Mesodermal cell (in vitro differentiated cells): ENCODE data around the gene KIF3B.
"Not testable (repeated sequence)": the region's sequence is repeated elsewhere in the genome, so short reads cannot be mapped to it uniquely, and the experiment has no call there.

Experiments used
- H3K27ac ChIP-seq: 2 replicates; pipeline ENCODE4 v1.7.0; 2013; ENCODE audit warnings: mild to moderate bottlenecking, low read depth, low read length, moderate library complexity; ENCODE audit not compliant: severe bottlenecking
- H3K36me3 ChIP-seq: 2 replicates; pipeline ENCODE4 v1.7.1; 2013; ENCODE audit warnings: mild to moderate bottlenecking, low read length, moderate library complexity; ENCODE audit not compliant: control insufficient read depth, insufficient read depth
- H3K4me1 ChIP-seq: one replicate; pipeline ENCODE4 v1.7.1; 2013; ENCODE audit warnings: mild to moderate bottlenecking, low read length; ENCODE audit not compliant: insufficient read depth, control insufficient read depth, poor library complexity, severe bottlenecking
- H3K4me3 ChIP-seq: 2 replicates; pipeline ENCODE4 v1.7.0; 2013; ENCODE audit warnings: low read length, control low read depth, mild to moderate bottlenecking; ENCODE audit not compliant: insufficient read depth, poor library complexity, severe bottlenecking; ENCODE audit errors: extremely low read depth
- H3K9me3 ChIP-seq: 2 replicates; pipeline ENCODE4 v1.7.1; 2013; ENCODE audit warnings: mild to moderate bottlenecking, low read length, moderate library complexity; ENCODE audit not compliant: control insufficient read depth
- WGBS, 2 experiments: methylation state at CpG; one replicate each; pipeline ENCODE4 v1.1.5; 2013; ENCODE audit warnings: missing lambda C conversion rate in 2 of 2; ENCODE audit not compliant: insufficient coverage in 2 of 2; 5-methylcytosine and 5-hydroxymethylcytosine counted together

KIF3B gene

DNA sequence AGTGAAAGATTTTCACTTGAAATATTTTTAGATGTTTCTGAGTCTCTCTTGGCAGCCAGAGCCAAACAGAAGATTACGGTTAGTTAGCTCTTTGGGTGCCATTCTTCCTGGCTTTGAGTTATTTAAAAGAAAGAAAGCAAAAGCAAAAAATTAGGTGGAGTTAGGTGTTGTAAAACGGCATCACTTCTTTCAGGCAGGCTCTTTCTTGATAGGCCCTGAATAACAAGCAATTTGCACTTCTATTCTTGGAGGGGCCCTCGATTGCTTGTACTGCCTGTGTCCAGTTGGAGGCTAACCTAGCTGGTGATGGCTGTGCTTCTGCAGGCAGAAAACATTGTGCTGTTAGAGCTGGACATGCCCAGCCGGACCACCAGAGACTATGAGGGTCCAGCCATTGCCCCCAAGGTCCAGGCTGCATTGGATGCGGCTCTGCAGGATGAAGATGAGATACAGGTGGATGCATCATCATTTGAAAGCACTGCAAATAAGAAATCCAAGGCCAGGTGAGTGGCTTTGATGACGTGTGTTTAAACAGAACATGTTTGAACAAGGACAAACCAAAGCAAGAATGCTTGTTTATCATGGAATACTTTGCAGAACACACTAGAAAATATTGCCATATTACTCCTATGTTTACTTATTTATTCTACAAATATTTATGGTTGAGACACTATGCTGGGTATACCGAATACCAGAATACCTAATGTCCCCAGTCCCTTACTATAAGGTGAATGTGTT is 52.5 kb downstream of the KIF3B start:
- Histone ChIP-seq H3K9me3 (no peaks in the 10 kb centered on the region), H3K4me1 (peaks cover 18% of the 10 kb centered on the region), H3K4me3 (no peak overlapping the region), H3K27ac (no peak overlapping the region), H3K36me3 (peaks cover 46% of the 10 kb centered on the region)
- WGBS, 2 experiments: 95 to 96% methylated on average over 2 to 5 of the region's 7 CpGs

DNA sequence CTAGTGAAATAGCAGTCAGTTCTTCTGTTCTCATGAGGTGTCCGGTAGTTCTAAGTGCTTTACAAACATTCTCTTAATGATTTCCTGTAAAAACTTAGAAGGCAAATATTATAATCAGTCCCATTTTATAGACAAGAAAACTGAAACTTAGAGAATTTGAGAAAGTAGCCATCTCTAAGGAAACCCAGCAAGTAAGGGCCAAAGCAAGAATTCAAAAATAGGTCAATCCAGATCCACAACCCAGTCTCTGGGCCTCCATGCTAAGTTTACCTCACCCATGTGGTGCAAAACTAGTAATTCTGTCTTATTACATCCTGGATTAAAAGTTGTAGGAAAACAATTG is 53.1 kb downstream of the KIF3B start:
- H3K4me3 ChIP-seq: no peak overlapping the region
- peaks cover 46% of the 10 kb centered on the region for H3K36me3 ChIP-seq
- H3K4me1 ChIP-seq: peaks cover 18% of the 10 kb centered on the region
- H3K9me3 ChIP-seq: no peaks in the 10 kb centered on the region
- H3K27ac ChIP-seq: no peak overlapping the region
- no CpG with 5 or more reads among the region's 1 CpG for WGBS, 2 experiments

DNA sequence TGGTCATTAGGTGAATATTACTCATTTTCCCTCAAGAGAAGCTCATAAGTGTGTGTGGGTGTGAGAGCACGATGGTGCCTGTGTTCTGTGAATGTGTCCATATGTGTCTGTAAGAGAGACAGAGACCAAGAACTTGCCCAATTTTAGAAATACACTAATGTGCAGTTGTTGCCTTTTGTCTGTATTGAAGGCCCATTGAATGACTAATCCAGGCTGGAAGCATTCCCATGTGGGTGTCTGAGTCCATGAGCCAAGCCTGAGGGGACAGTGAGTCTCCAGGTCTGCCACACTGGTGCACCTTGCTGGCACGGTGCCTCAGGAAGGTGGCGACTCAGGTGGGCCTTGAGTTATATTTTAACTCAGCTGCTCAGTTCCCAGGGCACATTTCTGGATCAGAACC is 55.2 kb downstream of the KIF3B start:
- Histone ChIP-seq H3K9me3 (no peaks in the 10 kb centered on the region), H3K27ac (no peak overlapping the region), H3K36me3 (peaks cover 46% of the 10 kb centered on the region), H3K4me3 (no peak overlapping the region), H3K4me1 (peaks cover under 1% of the 10 kb centered on the region)
- WGBS, 2 experiments: 89 to 95% methylated on average over 2 of the region's 3 CpGs

DNA sequence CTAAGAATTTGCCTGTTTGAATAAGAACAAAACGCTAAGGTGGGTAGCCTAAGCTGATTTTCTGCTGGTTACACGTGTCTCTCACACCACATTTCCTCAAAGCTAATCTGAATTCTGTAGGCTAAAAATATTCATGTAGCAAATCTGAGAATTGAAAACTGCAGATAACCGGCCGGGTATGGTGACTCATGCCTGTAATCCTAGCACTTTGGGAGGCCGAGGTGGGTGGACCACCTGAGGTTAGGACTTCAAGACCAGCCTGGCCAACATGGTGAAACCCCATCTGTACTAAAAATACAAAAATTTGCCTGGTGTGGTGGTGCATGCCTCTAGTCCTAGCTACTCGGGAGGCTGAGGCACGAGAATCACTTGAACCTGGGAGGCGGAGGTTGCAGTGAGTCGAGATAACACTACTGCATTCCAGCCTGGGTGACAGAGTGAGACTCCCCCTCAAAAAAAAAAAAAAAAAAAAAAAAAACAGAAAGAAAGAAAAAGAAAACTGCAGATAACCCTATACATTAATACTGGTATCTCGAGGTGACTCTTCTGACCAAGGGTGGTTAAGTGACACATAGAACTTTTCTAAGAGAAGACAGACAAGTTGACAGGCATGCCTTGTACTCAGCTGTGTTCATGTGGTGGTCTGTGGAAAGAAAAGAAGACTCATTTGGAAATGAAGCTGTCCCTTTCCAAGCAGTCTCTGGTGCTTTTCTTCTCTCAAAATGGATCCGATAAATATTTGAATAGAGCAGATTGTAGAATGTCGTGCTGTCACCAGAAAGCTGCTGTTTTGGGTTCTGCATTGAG is 55.9 kb downstream of the KIF3B start:
- H3K9me3 ChIP-seq: no peaks in the 10 kb centered on the region
- no peaks in the 10 kb centered on the region for H3K4me1 ChIP-seq
- no peak overlapping the region for H3K4me3 ChIP-seq
- H3K36me3 ChIP-seq: peaks cover 44% of the 10 kb centered on the region
- 91 to 95% methylated on average over 6 to 7 of the region's 12 CpGs for WGBS, 2 experiments
- H3K27ac ChIP-seq: no peak overlapping the region

DNA sequence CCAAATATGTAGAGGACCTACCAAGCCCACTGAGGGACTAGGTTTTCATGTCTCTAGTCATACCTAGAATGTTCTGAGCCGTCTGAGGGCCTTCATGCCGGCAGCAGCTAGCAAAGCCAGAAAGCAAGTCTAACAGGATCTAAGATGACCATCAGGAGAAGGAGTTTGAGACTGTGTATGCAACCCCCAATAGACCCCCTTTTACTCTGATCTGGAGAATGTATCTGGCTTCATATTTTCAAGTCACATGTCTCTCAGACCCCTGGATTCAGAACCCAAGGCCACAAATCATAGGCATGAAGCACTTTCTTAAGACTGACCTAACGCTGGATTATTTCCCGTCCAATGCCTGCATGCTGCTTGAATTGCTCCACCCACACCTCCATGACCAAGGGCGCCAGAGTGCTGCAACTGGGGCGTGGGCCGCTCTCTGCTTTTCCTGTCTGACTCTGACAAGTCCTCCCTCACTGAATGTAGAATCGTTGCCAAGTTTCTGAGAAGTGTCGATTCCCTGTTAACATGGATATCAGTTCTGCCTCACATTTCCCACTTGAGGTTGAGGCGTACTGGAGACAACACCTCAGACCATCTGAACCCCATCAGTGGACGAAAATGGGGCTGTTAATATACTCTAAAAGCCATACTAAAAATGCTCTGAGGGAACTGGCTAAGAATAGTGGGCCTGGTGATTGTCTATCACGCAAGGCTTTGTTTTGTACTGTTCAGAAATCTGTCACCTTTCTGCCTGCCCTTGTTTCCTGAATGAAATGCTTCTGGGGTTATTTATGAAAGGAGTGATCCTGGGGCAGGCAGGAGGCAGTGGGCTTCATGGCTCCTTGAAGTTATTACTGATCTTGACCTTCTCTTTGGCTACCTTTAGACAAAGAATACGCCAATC is 56.8 kb downstream of the KIF3B start:
- no peak overlapping the region for H3K27ac ChIP-seq
- H3K36me3 ChIP-seq: peaks cover 43% of the 10 kb centered on the region
- H3K4me3 ChIP-seq: no peak overlapping the region
- H3K9me3 ChIP-seq: no peaks in the 10 kb centered on the region
- H3K4me1 ChIP-seq: no peaks in the 10 kb centered on the region
- 87 to 98% methylated on average over 10 of the region's 13 CpGs for WGBS, 2 experiments

DNA sequence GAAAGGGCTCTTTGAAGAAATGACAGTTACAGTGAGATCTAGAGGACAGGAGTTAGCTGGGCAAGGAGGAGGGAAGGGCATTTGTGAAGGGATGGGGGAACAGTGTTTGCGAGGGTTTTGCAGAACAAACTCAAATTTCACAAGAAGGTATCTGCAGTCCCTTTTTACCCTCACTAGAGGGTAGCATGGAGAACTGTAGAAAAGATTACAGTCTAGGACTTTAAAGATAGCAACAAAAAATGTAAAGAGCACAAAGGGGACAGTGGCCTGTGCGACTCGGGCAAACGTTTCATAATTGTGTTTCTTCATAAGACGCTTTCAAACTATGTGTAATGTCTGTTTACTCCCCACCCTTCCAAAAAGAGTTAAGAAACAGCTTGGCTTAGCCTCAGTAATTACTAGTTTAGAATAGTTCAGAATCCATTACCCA is 59.5 kb downstream of the KIF3B start:
- no peak overlapping the region for H3K27ac ChIP-seq

DNA sequence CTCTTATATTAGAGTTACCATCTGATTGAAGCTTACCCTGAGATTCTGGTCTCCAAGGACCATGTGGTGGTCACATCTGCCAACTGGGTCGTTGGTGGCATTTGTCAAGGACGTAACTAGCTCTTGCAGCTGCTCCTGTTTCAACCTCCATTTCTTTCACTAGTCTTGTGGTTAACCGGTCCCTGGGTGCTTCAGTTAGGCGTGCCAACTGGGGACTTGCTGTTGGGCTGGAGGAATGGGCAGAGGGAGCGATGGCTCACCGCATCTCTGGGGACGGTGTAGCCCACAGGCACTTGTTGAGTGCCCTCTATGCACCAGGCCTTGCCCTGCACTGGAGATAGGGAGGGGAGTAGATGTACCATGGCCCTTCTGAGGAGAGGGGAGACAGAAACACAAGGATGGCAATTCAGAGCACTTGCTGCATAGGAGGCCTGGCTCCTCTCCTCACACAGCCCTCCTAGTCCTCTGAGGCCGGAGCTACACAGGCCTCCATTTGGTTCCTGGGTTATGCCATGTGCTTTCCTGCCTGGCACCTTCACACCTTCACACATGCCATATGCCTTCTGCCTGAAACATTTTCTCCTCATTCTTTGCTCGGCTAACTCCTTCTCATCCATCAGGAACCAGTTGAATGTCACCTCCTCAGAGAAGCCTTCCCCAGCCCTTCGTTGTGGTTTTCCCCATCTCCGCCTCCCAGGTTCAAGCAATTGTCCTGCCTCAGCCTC is 60.6 kb downstream of the KIF3B start:
- Histone ChIP-seq H3K4me3 (no peak overlapping the region), H3K27ac (no peak overlapping the region), H3K9me3 (no peaks in the 10 kb centered on the region), H3K36me3 (peaks cover 12% of the 10 kb centered on the region), H3K4me1 (no peaks in the 10 kb centered on the region)
- WGBS, 2 experiments: 95 to 96% methylated on average over 11 of the region's 11 CpGs

More for the DNA sequence above, 59.5 kb downstream of the KIF3B start:
- H3K36me3 ChIP-seq: peaks cover 22% of the 10 kb centered on the region
- H3K4me3 ChIP-seq: no peak overlapping the region
- H3K4me1 ChIP-seq: no peaks in the 10 kb centered on the region
- no peaks in the 10 kb centered on the region for H3K9me3 ChIP-seq
- 63 to 93% methylated on average over 3 to 4 of the region's 5 CpGs for WGBS, 2 experiments

DNA sequence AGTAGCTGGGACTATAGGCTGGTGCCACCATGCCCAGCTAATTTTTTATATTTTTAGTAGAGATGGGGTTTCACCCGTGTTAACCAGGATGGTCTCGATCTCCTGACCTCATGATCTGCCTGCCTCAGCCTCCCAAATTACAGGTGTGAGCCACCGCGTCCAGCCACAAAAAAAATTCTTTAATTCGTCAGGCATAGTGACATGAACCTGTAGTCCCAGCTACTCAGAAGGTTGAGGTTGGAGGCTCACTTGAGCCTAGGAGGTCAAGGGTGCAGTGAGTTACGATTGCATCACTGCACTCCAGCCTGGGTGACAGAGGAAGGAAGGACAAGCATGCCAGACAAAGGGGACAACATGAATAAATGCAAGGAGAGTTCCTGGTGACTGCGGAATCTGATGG is 61.2 kb downstream of the KIF3B start:
- H3K27ac ChIP-seq: no peak overlapping the region
- no peak overlapping the region for H3K4me3 ChIP-seq
- peaks cover 10% of the 10 kb centered on the region for H3K36me3 ChIP-seq
- 81 to 91% methylated on average over 6 to 7 of the region's 7 CpGs for WGBS, 2 experiments
- no peaks in the 10 kb centered on the region for H3K4me1 ChIP-seq
- no peaks in the 10 kb centered on the region for H3K9me3 ChIP-seq

DNA sequence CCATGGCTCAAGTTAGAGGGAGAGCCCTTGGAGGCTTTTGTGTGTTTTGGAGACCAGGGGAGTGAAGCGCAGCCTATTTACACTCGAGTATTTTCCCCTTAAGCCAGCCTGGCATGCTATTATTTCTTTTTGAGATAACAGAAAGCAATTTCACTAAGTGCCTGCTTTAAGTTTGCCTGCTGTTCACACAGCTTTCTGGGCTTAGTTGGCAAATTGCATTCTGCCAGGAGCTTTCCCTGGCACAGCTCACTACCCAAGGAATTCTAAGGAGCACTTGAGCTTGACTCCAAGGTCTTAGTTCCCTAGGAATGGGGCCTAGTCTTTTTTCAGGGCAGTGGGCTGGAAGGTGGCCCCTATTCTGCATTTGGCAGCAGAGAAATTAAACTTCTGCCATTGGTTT is 61.7 kb downstream of the KIF3B start:
- Histone ChIP-seq H3K4me1 (no peaks in the 10 kb centered on the region), H3K4me3 (no peak overlapping the region), H3K9me3 (no peaks in the 10 kb centered on the region), H3K27ac (no peak overlapping the region), H3K36me3 (peaks cover 6% of the 10 kb centered on the region)
- 67 to 85% methylated on average over 2 of the region's 2 CpGs for WGBS, 2 experiments

DNA sequence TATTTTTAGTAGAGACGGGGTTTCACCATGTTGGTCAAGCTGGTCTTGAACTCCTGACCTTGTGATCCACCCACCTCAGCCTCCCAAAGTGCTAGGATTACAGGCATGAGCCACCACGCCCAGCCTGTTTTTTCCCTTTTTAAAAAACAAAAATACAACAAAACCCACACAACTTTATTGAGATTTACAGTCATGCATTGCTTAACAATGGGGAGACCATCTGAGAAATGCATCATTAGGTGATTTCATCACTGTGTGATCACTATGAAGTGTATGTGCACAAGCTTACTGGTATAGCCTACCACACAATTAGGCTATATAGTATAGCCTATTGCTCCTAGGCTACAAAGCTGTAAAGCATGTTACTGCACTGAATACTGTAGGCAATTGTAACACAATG is 63.6 kb downstream of the KIF3B start:
- not testable (repeated sequence) for H3K27ac ChIP-seq, H3K4me1 ChIP-seq, H3K4me3 ChIP-seq, H3K9me3 ChIP-seq, H3K36me3 ChIP-seq
- WGBS, 2 experiments: 60% methylated on average over 1 of the region's 2 CpGs
